Daoy (cell line): Measurements from ENCODE around the gene INTS6L. TPM values are rescaled to one million over a fixed set of nuclear protein-coding genes. Genes with fewer than 3 reads are reported as not detected.
A peak's percentile ranks its signal among the peaks of the same experiment; 100 is the strongest.

ENCODE experiments used
- DNase-seq: peaks from one replicate; pipeline ENCODE4 v3.0.0-alpha.2; 2015; ENCODE audit warnings: low read depth
- total RNA-seq: library from RNA; depleted of rRNA; stranded (reverse); fragments of >200 nt; shearing (Covaris generic); gene quantifications from 2 replicates; pipeline ENCODE4 v1.2.3, GENCODE V29; 2014; rRNA removed

INTS6L gene
- total RNA-seq, result 4.0 and 5.6 TPM in 2 replicates

GRCh38 chrX:135520553-135521404, at the start of gene INTS6L:
Gene INTS6L (plus strand): TSS chrX:135520660. CDS start chrX:135520993, 333 bp downstream.
- peak; percentile 88 for DNase-seq

GRCh38 chrX:135476378-135476777, 44.1 kb upstream of the INTS6L start:
- no peak for DNase-seq

- peak; percentile 65 for DNase-seq
Observed at GRCh38 chrX:135477576-135477975, 42.9 kb upstream of the INTS6L start.

- peak; percentile 1 for DNase-seq
Observed at GRCh38 chrX:135480076-135480475, 40.4 kb upstream of the INTS6L start.

GRCh38 chrX:135481696-135482179, 38.7 kb upstream of the INTS6L start:
- no peak for DNase-seq

GRCh38 chrX:135484641-135485289, 35.7 kb upstream of the INTS6L start:
- peak; percentile 11 for DNase-seq

- no peak for DNase-seq
Observed at GRCh38 chrX:135489542-135489941, 30.9 kb upstream of the INTS6L start.

GRCh38 chrX:135490979-135491514, 29.4 kb upstream of the INTS6L start:
- no peak for DNase-seq

- DNase-seq, result no peak
Observed at GRCh38 chrX:135494453-135494852, 26.0 kb upstream of the INTS6L start.

- no peak for DNase-seq
Observed at GRCh38 chrX:135497736-135498135, 22.7 kb upstream of the INTS6L start.

GRCh38 chrX:135498236-135498635, 22.2 kb upstream of the INTS6L start:
- no peak for DNase-seq

- DNase-seq, result no peak
Observed at GRCh38 chrX:135505351-135505750, 15.1 kb upstream of the INTS6L start.

- DNase-seq, result no peak
Observed at GRCh38 chrX:135509885-135510284, 10.6 kb upstream of the INTS6L start.

- no peak for DNase-seq
Observed at GRCh38 chrX:135512508-135513129, 7.8 kb upstream of the INTS6L start.

- peak; percentile 44 for DNase-seq
Observed at GRCh38 chrX:135513130-135513515, 7.3 kb upstream of the INTS6L start.

- DNase-seq, result no peak
Observed at GRCh38 chrX:135516376-135516775, 4.1 kb upstream of the INTS6L start.

- DNase-seq, result no peak
Observed at GRCh38 chrX:135518161-135518560, 2.3 kb upstream of the INTS6L start.

- DNase-seq, result peak; percentile 2
Observed at GRCh38 chrX:135520022-135520552, 373 bp upstream of the INTS6L start.

GRCh38 chrX:135521405-135522131, 1.1 kb downstream of the INTS6L start:
- DNase-seq, result peak; percentile 90

GRCh38 chrX:135522132-135522530, 1.7 kb downstream of the INTS6L start:
- no peak for DNase-seq
